ENCODE data around the gene ZNF674.
A peak's percentile ranks its signal among the peaks of the same experiment; 100 is the strongest.

The ZNF674 gene
- 1.9 to 7.0 reads per million in 2 donors for total RNA-seq

DNA sequence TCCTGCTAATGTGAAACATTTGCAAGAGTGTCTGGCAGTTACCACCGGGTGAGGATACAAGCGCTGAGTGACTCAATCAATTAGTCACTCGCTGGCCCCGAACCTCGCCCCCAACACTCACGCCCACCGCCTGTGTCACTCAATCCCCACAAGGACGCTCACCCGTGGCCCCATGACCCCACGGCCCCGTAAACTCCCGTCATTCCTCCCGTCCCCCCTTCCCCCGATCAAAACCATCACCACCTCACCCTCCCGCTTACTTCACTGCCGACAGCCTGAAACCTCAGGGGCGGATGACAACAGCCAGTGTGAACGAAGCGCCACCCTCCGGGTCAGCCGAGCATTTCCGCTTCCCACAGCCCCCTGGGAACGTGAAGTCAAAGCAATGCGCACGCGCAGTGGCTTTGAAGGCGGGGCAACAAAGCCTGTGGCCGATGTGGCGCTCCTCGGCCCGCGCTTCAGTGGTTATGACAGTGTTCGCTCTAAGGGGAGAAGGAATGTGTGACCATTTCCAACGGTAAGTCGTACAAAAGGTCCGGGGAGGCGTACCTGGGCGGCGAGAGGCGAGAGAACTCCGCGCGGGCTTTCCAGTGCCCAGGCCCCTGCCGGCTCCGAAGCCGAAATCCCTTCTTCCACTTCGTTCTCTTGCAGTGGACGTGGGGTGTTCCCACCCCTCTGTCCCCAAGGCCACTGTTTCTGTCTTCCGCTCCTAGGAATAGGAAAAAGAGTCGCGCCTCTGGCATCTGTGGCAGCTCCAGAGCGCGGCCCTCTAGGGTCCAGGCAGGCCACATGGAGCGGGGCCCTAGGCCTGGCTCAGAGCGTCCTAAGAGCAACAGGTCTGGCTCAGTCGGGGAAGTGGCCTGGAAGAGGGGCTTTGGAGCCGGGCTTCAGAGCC lies at the start of gene ZNF674:
Gene ZNF674 (minus strand): TSS at position 311 of the 895 bp plus-strand sequence. CDS start 3,334 bp downstream, outside the sequence.
- peak; percentile 89 for DNase-seq

DNA sequence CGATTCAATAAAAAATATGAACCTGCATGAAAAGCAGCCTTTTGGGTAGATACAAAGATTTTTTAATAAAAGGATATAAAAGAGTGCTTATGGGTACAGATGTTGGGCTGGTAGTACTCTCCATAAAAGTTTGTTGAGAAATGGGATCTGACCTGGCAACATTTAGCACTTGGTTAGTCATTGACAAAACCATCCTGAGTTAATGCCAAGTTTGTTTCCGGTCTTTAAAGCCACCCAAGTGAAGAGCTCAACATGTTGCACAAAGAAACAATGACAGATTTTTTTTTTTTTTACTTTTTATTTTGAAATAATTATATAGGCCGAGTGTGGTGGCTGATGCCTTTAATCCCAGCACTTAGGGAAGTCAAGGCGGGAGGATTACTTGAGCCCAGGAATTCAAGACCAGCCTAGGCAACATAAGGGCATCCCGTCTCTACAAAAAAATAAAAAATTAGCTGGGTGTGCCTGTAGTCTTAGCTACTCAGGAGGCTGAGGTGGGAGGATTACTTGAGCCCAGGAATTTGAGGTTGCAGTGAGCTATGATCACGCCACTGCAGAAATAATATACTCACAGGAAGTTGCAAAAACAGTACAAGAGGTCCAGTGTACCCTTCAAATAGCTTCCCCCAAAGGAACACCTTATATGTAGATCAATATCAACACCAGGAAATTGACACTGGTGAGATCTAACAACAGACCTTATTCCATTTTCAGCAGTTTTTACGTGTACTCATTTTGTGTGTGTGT lies 44.9 kb upstream of the ZNF674 start:
- no peak for DNase-seq

DNA sequence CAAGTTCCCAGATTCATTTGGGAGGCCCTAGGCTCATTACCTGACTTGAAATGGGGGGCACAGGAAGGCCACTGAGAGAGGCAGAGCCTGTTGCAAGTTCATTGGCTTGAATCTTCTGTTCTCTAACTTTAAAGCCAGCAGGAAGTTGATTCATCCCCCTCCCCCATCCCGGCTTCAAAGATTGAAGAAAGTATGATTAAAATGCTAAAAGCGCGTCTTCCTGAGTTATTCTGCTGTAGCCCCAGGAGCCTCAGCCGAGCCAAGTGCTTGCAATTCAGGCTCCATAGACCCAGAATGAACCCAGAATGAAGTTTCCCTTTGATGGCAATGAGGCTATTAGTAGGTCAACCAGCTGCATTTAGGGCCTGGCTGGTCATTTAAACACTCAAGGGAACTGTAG lies 43.0 kb upstream of the ZNF674 start:
- DNase-seq, result peak; percentile 16

DNA sequence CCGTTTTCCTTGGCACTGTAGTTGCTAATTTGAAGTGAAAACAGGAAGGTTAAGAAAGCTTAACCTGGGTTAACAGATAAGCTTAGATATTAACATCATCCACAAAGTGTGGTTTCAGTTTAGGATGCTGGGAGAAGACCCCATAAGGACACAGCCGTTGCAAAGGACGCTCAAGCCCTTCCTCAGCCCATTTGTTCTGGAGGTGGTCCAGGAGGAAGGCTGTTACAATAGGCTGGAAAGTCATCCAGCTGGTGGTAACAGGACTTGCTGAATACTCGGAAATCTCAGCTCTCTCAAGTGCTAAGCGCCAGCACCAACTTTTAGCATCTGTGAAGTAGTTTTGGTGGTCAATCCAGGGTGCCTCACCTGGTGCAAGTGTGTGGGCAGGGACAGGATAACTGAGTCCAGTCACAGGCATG lies 42.5 kb upstream of the ZNF674 start:
- DNase-seq, result no peak

DNA sequence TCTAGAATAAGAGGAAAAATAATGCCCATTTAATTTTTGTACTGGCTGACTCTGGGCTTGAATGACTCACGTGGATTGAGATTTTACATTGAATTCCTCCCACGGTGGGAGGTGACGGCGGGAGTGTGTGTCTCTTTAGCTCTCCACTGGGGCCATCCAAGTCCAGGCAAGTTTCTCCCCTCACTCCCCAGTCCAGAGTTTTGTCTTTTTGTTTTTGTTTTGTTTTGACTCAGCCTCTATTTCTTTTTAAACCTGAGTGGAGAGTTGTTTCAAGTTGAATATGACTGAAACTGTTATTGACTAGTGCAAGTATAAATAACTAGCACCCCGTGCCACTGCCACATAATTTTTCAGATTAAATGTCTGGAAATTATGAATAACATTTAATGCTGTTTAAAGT lies 41.9 kb upstream of the ZNF674 start:
- no peak for DNase-seq

DNA sequence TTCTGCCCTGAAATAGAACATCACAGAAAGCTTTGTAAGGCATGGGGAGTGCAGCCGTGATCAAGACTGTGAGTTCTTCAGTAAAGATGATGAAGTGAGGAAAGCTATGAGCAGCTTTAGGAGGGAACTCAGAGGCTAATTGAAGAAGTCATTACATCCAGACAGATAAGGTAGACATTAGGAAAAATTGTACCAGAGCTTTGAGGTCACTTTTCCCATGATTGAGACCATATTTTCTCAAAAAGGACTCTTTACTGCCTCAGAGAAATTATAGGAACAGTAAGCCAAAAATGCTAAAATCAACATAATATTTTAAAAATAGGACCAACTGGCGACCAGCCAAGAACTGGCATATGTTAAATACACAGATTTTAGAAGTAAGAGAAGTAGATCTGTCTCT lies 39.5 kb upstream of the ZNF674 start:
- DNase-seq, result no peak

DNA sequence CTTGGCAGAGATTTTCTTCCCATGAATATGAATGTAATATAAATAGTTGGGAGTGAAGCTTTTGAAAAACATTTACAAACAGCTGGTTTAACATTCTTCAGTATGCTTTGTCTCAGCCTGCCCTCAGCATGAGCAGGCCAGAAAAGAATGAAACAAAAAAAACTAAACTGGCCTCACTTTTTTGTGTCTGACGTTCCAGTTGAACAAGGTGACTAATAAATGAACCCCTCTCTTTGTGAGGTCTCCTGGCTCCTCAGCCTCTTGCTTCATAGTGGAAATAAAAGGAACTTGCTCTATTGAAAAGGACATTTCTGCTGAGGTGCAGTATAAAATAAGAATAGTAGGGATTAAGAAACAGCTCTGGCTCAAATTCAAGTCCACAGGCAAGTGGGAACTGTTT lies 37.7 kb upstream of the ZNF674 start:
- no peak for DNase-seq

DNA sequence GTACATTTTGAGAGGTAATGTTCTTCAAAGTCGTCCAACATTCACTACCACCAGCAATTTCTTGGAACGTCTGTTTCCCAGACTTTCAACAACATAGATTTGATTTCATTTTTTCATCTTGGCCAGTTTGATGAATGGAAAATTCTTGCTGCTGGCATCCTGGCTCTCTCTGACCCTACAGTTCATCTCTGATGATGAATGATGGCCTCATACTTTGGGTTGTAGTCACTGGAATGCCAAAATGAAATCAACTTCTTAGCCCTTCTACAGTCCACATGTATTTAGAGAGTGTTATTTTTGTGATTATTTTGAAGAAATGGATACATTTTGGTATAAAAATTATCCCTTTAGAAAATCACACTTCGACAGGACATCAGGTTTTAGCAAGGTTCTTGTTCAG lies 37.1 kb upstream of the ZNF674 start:
- no peak for DNase-seq

DNA sequence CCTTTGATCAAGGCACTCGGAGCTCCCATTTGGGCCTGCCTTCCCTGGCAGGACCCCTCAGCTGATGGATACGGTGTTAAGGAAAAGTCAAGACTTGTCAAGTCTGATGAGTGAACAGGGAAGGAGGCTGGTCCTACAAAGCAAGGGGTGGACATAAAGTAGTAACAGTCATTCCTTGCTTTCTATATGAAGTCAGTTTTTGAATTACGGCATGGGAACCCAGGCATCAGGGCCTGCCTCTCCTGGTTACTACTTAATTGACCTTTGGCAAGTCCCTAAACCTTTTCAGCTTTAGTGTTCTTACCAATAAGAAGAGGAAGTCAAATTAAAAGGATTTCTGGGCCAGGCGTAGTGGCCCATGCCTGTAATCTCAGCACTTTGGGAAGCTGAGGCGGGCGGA lies 35.4 kb upstream of the ZNF674 start:
- DNase-seq, result no peak

DNA sequence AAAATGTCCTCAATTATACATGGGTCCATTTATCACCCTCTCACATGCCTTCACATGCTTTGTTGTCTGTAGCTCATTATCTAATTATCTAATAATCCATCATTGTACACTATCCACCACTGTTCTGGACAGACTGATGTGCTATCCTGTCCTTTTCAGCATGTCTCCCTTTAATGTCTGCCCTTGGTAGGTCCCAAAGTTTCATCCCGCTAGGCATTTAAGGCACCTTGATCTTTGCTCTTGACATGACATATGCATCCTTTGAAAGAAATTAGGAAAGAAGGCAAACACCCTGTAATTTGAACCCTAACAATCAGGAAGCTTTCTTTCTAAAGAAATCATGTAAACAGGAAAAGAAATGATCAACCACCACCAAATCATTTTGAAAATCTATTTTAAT lies 34.0 kb upstream of the ZNF674 start:
- no peak for DNase-seq

DNA sequence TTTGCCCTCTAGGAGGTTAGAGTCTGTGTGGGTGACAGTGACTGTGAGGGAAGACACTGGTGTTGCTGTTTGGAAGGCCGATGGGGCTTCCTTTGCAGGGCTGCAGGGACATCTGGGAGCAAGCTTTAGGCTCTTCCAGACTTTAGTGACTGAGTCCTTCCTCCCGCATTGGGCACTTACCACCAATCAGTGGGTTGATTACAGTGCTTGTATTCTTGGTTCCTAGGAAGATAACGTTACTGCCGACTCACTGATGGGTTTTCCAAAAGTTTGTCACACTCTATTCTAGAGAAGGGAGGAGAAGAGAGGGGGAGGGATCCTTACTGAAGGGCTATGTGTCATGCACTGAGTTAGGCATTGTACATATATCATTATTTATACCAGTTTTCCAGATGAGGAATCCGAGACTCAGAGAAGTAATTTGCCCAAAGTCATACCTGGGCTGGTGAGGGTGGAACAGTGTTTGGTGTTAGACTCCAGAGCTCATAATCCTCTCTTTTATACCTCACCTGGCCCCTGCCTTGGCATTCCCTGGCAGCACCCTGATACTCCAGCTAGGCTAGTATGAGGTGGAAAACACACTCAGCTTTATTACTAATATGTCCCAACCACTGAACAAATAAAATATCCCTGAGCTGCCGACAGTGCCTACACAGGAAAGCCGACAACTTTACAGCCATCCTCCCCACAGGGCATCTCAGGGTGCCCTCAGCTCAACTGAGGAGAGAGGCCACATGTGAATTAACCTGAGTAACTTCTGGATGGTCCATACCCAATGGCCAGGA lies 32.2 kb upstream of the ZNF674 start:
- DNase-seq, result no peak

DNA sequence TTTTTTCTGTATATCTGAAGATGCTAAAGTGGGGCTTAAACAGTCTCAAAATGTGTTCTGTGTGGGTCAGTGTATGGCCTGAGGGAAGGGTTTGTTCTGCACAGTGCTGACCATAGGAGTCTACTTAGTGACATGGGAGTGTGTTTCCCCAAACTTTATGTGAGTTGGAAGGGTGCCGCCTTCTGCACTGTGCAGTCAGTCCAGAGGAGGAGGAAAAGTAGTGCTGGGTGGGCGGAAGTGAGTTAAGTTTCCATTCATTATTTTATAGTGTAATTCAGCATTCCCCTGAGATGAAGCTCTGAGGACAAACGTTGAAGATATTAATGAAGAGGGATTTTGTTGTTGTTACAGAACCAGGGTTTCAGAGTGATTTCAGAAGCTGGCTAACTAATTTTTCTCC lies 31.2 kb upstream of the ZNF674 start:
- no peak for DNase-seq

DNA sequence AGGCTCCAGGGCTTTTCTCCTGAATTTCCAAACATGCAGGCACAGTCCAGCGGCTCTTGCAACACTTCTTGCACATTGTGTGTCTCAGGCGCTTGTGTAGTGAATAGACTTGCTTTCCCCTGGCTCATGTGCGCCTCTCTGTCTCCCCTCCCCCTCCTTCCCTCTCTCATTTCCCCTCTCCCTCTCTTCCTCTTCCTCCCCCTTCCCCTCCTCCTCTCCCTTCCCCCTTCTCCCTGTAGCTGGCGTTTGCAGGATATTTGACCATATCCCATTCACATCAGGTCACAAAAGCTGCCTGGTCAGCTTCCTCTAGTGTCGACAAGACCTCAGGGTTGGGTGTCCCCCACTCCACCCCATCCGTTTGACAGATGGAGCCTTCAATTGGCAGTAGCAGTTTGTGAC lies 30.8 kb upstream of the ZNF674 start:
- no peak for DNase-seq

DNA sequence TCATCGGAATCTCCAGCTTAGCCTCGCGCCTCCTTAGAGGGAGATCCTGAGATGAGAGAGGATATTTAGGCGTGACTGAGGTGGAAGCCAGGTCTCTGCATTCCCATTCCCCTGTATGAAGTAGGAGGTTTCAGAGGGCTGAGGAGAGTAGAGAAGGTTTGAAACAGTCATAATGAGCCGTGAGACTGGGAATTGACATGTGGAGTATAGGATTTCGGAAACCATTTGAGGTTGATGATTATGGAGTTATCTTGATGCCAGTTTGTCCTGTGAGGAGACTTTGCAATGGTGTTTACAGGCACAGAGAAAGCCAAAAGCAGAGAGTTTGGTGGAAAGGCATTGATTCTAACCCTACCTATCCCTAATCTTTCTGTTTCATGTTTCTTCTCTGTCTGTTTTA lies 30.4 kb upstream of the ZNF674 start:
- DNase-seq, result no peak

DNA sequence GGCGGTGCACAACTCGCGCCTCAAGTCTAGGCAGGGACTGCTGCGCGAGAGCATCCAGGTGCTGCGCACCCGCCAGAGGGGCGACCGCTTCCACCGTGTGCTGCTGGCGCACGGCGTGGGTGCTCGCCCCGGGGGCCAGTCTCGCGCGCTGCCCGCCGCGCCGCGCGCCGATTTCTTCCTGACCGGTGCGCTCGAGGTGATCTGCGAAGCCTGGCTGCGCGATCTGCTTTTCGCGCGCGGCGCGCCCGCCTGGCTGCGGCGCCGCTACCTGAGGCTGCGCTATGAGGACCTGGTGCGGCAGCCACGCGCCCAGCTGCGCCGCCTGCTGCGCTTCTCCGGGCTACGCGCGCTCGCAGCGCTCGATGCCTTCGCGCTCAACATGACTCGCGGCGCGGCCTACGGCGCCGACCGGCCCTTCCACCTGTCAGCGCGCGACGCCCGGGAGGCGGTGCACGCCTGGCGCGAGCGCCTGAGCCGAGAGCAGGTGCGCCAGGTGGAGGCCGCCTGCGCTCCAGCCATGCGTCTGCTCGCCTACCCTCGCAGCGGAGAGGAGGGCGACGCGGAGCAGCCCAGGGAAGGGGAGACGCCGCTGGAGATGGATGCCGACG lies 29.7 kb upstream of the ZNF674 start:
- peak; percentile 18 for DNase-seq

DNA sequence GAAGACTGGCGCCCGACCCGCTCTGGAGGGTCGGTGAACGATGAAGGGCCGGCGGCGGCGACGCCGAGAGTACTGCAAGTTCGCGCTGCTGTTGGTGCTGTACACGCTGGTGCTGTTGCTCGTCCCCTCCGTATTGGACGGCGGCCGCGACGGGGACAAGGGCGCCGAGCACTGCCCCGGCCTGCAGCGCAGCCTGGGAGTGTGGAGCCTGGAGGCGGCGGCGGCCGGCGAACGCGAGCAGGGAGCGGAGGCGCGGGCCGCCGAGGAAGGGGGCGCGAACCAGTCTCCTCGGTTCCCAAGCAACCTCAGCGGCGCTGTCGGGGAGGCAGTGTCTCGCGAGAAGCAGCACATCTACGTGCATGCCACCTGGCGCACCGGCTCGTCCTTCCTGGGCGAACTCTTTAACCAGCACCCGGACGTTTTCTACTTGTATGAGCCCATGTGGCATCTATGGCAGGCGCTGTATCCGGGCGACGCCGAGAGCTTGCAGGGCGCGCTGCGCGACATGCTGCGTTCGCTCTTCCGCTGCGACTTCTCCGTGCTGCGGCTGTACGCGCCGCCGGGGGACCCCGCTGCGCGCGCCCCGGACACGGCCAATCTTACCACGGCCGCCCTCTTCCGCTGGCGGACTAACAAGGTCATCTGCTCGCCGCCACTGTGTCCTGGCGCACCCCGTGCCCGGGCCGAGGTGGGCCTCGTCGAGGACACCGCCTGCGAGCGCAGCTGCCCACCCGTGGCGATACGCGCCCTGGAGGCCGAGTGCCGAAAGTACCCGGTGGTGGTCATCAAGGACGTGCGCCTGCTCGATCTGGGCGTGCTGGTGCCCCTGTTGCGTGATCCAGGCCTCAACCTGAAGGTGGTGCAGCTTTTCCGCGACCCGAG lies 28.9 kb upstream of the ZNF674 start:
- peak; percentile 61 for DNase-seq

DNA sequence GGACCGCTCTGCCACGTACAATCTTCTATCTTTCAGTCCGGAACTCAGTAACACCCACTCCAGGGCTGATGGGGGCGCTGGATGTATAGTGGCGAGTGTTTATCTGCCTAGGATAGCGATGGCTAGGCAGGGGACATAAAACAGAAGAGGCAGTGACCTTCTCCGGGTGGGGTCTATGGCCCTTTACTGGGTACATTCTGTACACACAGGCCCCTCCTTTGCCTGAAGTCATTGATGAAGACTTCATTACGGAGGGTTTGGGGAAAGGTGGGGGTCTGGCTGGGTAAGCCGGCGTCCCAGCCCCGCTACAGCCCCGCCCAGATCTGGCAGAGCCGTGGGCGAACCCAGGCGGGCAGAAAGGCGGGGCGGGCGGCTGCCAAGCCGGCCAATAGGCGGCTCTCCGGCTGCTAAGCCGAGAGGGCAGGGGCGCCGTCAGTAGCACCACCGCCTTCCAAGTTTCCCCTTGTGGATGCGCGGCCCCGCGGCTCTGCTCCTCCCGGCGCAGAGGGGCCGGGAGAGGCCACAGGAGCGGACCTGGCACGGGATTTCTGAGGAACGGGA lies 28.2 kb upstream of the ZNF674 start, which contains the start of gene CHST7:
Gene CHST7 (plus strand): TSS at position 435 of the 561 bp plus-strand sequence. CDS start 167 bp downstream, outside the sequence.
- DNase-seq, result peak; percentile 46

DNA sequence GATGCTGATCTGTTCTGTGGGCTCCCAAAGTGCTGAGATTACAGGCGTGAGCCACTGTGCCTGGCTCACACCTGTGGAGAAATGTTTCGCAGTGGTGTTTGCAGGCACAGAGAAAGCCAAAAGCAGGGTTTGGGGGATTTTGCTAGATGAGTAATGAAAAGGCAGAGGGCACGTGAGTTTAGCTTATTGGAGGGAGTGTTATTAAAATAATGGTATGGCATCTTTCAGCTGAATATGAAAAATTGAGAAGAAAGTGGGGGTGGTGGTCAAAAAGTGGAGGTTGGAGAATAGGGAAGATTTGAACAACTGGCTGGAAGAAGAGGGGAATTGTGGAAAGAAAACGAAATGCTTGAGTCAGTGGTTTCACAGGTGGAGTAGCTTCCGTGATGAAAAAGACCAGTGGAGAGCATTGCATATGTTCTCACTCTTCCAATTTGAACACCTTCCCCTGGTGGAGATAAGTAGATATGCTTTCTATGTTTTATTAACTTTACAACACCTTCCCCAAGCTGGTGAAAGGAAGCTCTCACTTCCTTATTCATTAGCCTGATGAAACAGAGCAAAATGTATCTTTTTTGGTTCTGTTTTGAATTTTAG lies 27.2 kb upstream of the ZNF674 start:
- DNase-seq, result peak; percentile 3

DNA sequence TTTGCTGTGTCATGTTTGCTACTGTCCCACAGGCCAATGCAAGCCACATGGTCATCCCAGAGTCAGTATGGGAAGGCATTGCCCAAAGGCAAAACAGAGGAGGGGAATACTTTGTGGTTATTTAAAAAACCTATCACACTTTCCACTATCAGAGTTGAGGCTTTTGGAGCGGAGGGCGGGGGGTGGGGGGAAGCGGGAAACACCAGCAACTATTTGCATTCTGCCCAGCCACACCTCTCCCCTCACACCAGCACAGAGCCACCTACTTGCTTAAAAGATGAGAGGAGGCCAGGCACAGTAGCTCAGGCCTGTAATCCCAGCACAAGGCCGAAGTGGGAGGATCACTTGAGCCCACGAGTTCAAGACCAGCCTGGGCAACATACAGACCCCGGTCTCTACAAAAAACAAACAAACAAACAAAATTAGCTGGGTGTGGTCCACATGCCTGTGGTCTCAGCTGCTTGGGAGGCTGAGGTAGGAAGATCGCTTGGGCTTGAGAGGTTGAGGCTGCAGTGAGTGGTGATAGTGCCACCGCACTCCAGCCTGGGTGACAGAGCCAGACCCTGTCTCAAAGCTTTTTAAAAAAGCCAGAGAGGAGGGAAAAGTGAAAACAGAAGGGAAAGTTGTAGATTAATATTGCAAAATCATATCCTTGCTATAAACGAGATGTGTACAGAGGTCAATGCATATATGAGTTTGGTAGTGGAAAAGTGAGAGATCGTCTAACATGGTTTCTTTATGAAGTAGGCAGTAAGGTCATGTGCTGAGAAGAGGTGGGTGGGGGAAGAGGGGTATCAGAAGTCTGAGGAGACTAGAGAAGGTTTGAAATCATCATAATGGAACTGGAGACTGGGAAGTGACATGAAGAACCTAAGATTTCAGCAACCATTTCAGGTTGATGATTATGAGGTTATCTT lies 26.5 kb upstream of the ZNF674 start:
- no peak for DNase-seq

DNA sequence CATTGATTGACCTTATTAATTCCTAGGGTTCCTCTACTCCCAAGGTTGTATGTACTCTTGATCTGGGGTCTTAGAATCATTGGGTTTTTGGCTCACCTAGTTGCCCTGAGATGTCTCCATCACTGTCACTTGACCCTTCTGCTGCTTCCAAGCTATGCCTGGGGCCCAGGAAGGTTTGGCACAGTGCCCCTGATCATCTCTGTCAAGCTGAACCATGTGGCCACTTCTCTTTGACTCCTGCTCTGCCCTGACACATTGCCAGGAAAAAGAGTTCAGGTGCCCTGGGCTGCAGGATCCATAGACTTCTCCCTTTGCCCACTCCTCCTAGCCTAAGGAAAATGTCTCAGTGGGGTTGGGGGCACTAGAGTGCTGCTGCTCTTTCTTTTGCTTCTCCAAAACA lies 24.4 kb upstream of the ZNF674 start:
- DNase-seq, result no peak
